OCI-LY3 (cell line): Measurements from ENCODE around the gene NUP93.
A peak's percentile ranks its signal among the peaks of the same experiment; 100 is the strongest.

Experiments used
- CTCF ChIP-seq: fragments of 200-600, 300-600 bp; sonication (generic); IDR thresholded peaks from 2 replicates; pipeline ENCODE4 v1.5.1; 2014; ENCODE audit warnings: antibody characterized with exemption, low read length, low read depth
- EZH2phosphoT487 ChIP-seq: fragments of 200-600 bp; shearing (Covaris generic); IDR thresholded peaks from 2 replicates; pipeline ENCODE4 v1.6.1; 2018; ENCODE audit warnings: antibody characterized with exemption, mixed run types, low read depth

GRCh38 chr16:56869513-56870275, 139.8 kb downstream of the NUP93 start:
- TF ChIP-seq EZH2phosphoT487 (no peak), CTCF (peak; percentile 59)
